HepG2 (cell line): Measurements from ENCODE around the gene CYB561. TPM values are rescaled to one million over a fixed set of nuclear protein-coding genes. Genes with fewer than 3 reads are reported as not detected.

ENCODE experiments used
- ATAC-seq: fragments of 200-7000 bp; cut with Tn5 transposase; 3 replicates; pipeline ENCODE4 v1.9.1; 2020; ENCODE audit warnings: mild to moderate bottlenecking, moderate library complexity
- Bru-seq: library from RNA; stranded (reverse); fragments of 400-500 nt; gene quantifications from one replicate; lab custom pipeline; 2021; lab: Mats Ljungman, UMichigan
- BruChase-seq, 2 experiments: library from RNA; stranded (reverse); fragments of 400-500 nt; gene quantifications; one replicate each; lab custom pipeline; 2021; lab: Mats Ljungman, UMichigan
- BruUV-seq: library from RNA; stranded (reverse); fragments of 400-500 nt; replicated peaks from 2 replicates; lab custom pipeline; 2021; lab: Mats Ljungman, UMichigan
- CTCF ChIA-PET: fragments of 300-600 bp; formaldehyde crosslinking; extraction: SDS; loops from one replicate; lab custom pipeline; 2021; ENCODE audit warnings: low total read pairs, inconsistent platforms, low intra/inter-chr PET ratio; lab: Yijun Ruan, JAX
- POLR2A ChIA-PET: fragments of 350-600 bp; sonication (Branson Sonifier 250); formaldehyde crosslinking; loops from one replicate; lab custom pipeline; 2020; ENCODE audit warnings: antibody characterized with exemption, inconsistent platforms; lab: Yijun Ruan, JAX
- DNase-seq: peaks from one replicate; pipeline ENCODE4 v3.0.0-alpha.2; 2015; ENCODE audit warnings: low spot score
- FAIRE-seq: peaks from 3 replicates; lab custom pipeline; 2011; peaks lifted over from hg19 to GRCh38; lab: Jason Lieb, UNC
- H2AFZ ChIP-seq: one replicate; pipeline ENCODE4 v1.6.1; 2011; ENCODE audit warnings: low read length, inconsistent platforms
- H3K27ac ChIP-seq: fragments of 300-600 bp; 3 replicates; pipeline ENCODE4 v1.8.0; 2011; ENCODE audit warnings: mixed run types, mild to moderate bottlenecking, mixed read lengths, low read length, inconsistent platforms; ENCODE audit not compliant: insufficient read depth; ENCODE audit errors: extremely low read length
- H3K27me3 ChIP-seq, 2 experiments: fragments of 200-600 bp in 1 of 2; 2 replicates in 1 of 2; 3 replicates in 1 of 2; pipeline versions ENCODE4 v1.6.0 to v1.8.0; 2011; ENCODE audit warnings: low read length in 2 of 2, mild to moderate bottlenecking in 2 of 2, moderate library complexity in 2 of 2, inconsistent platforms in 1 of 2; ENCODE audit not compliant: insufficient read depth in 2 of 2, control insufficient read depth in 1 of 2
- H3K36me3 ChIP-seq, 2 experiments: fragments of 200-600 bp in 1 of 2; replicated peaks in 1 of 2; 2 replicates in 1 of 2; 3 replicates in 1 of 2; pipeline versions ENCODE4 v1.5.1 to v1.8.0; 2011; ENCODE audit warnings: low read length in 2 of 2, inconsistent platforms in 1 of 2; ENCODE audit not compliant: insufficient read depth in 2 of 2, control insufficient read depth in 1 of 2
- H3K4me1 ChIP-seq: 2 replicates; pipeline ENCODE4 v1.5.1; 2012; ENCODE audit warnings: low read length, inconsistent platforms; ENCODE audit not compliant: insufficient read depth
- H3K4me2 ChIP-seq: 2 replicates; pipeline ENCODE4 v1.6.0; 2011; ENCODE audit warnings: low read depth, low read length, inconsistent platforms
- H3K4me3 ChIP-seq, 3 experiments: fragments of 200-600 bp in 1 of 3; sonication (generic), shearing (Covaris generic) in 1 of 3; replicated peaks in 1 of 3; 2 replicates each; pipeline ENCODE4 v1.5.1; 2011 to 2016; ENCODE audit warnings: low read length in 3 of 3, inconsistent platforms in 2 of 3, low read depth in 2 of 3, mild to moderate bottlenecking in 2 of 3, control low read depth in 1 of 3, mixed read lengths in 1 of 3; ENCODE audit not compliant: insufficient read depth in 1 of 3
- H3K79me2 ChIP-seq: one replicate; pipeline ENCODE4 v1.6.1; 2011; ENCODE audit warnings: low read length, inconsistent platforms; ENCODE audit not compliant: insufficient read depth
- H3K9ac ChIP-seq: 2 replicates; pipeline ENCODE4 v1.6.0; 2011; ENCODE audit warnings: mild to moderate bottlenecking, low read depth, low read length, inconsistent platforms; ENCODE audit not compliant: insufficient read depth
- H3K9me3 ChIP-seq: 2 replicates; pipeline ENCODE4 v1.5.1; 2012; ENCODE audit warnings: mild to moderate bottlenecking, low read length
- H4K20me1 ChIP-seq: 2 replicates; pipeline ENCODE4 v1.6.0; 2011; ENCODE audit warnings: inconsistent platforms, mild to moderate bottlenecking, low read length, moderate library complexity; ENCODE audit not compliant: insufficient read depth
- DNMT1 ChIP-seq: sonication (generic); formaldehyde crosslinking; IDR thresholded peaks from 2 replicates; pipeline ENCODE4 v1.5.1; 2020; ENCODE audit warnings: mild to moderate bottlenecking, missing genetic modification reagents
- GATA4 ChIP-seq: sonication (generic); IDR thresholded peaks from 2 replicates; pipeline ENCODE4 v1.6.1; 2016; ENCODE audit warnings: antibody characterized with exemption, low read depth, borderline replicate concordance
- THAP11 ChIP-seq: IDR thresholded peaks from 2 replicates; pipeline ENCODE4 v1.6.1; 2016; ENCODE audit warnings: missing biosample characterization, missing genetic modification reagents
- ZNF577 ChIP-seq: sonication (generic); formaldehyde crosslinking; IDR thresholded peaks from 2 replicates; pipeline ENCODE4 v1.4.0; 2020; ENCODE audit warnings: mild to moderate bottlenecking, low read depth, missing genetic modification reagents, borderline replicate concordance
- ZNF660 ChIP-seq: sonication (generic); formaldehyde crosslinking; IDR thresholded peaks from 2 replicates; pipeline ENCODE4 v1.5.1; 2020; ENCODE audit warnings: mild to moderate bottlenecking, low read depth, missing genetic modification reagents, borderline replicate concordance
- ZSCAN20 ChIP-seq: sonication (generic); formaldehyde crosslinking; IDR thresholded peaks from 2 replicates; pipeline ENCODE4 v1.4.0; 2020; ENCODE audit warnings: missing genetic modification reagents, mild to moderate bottlenecking, borderline replicate concordance
- WGBS: methylation state at CpG from one replicate; pipeline ENCODE4 v1.1.6; 2017; ENCODE audit warnings: low lambda C conversion rate; 5-methylcytosine and 5-hydroxymethylcytosine counted together
- in situ Hi-C: cut with HindIII; loops from 2 replicates; pipeline ENCODE4 v1.10.0; 2017; ENCODE audit warnings: low pct_unique_long_range_greater_than_20kb; ENCODE audit not compliant: extremely low pct_ligation_motif_present
- intact Hi-C: fragments of 100-400 bp; cut with micrococcal nuclease; formaldehyde crosslinking; loops from one replicate; pipeline ENCODE4 v1.10.0; 2022; ENCODE audit not compliant: unreplicated experiment
- long read RNA-seq, 2 experiments: library from RNA in 1 of 2; library from polyadenylated mRNA in 1 of 2; stranded (forward) in 1 of 2; unstranded in 1 of 2; transcript quantifications; one replicate each; pipeline ENCODE4 v2.0.0, GENCODE V29; 2019 to 2022
- polyA minus RNA-seq, 3 experiments: library from RNA; depleted of rRNA, polyadenylated mRNA; stranded (reverse); fragments of >200 nt; gene quantifications; 2 replicates each; pipeline ENCODE4 v1.2.3, GENCODE V29; 2011; ENCODE audit warnings: low replicate concordance in 1 of 3
- polyA plus RNA-seq, 8 experiments: library from polyadenylated mRNA; depleted of rRNA in 3 of 8; stranded (reverse) in 7 of 8; unstranded in 1 of 8; fragments of >200 nt; fragmentation: Illumina TruSeq in 4 of 8; extraction: Trizol in 4 of 8; gene quantifications; 2 replicates each; pipeline versions ENCODE4 v1.2.1 to v1.2.3, GENCODE V29; 2011 to 2016; ENCODE audit warnings: low read depth in 4 of 8, missing spikeins in 1 of 8, mixed read lengths in 1 of 8; ENCODE audit not compliant: insufficient read depth in 1 of 8
- total RNA-seq, 5 experiments: library from RNA; depleted of rRNA; stranded (reverse); fragments of >200 nt; fragmentation: Illumina TruSeq; extraction: Trizol; gene quantifications; 2 replicates each; pipeline ENCODE4 v1.2.3, GENCODE V29; 2016; ENCODE audit warnings: low read depth in 1 of 5
- TF ChIP-seq, protein P1 (sequence below): sonication (generic); formaldehyde crosslinking; IDR thresholded peaks from 2 replicates; pipeline ENCODE4 v1.4.0; 2020; ENCODE audit warnings: mild to moderate bottlenecking, missing genetic modification reagents
- TF ChIP-seq, protein P2 (sequence below): sonication (generic); formaldehyde crosslinking; IDR thresholded peaks from 2 replicates; pipeline ENCODE4 v1.4.0; 2020; ENCODE audit warnings: missing genetic modification reagents
- TF ChIP-seq, protein P3 (sequence below): sonication (generic); formaldehyde crosslinking; IDR thresholded peaks from 2 replicates; pipeline ENCODE4 v1.8.0; 2022; ENCODE audit warnings: missing genetic modification reagents, mild to moderate bottlenecking, moderate library complexity, borderline replicate concordance
- TF ChIP-seq, protein P4 (sequence below): IDR thresholded peaks from 2 replicates; pipeline ENCODE4 v1.6.1; 2016; ENCODE audit warnings: missing compliant biosample characterization, missing genetic modification reagents, borderline replicate concordance

Gene CYB561, protein sequence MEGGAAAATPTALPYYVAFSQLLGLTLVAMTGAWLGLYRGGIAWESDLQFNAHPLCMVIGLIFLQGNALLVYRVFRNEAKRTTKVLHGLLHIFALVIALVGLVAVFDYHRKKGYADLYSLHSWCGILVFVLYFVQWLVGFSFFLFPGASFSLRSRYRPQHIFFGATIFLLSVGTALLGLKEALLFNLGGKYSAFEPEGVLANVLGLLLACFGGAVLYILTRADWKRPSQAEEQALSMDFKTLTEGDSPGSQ
- total RNA-seq (2016; rRNA removed; fragmentation: Illumina TruSeq; extraction: Trizol): 3.1 and 6.7 TPM in 2 replicates
- total RNA-seq (2016; cell fraction: cytosol; rRNA removed; fragmentation: Illumina TruSeq; extraction: Trizol; ENCODE audit: low read depth): 2.0 TPM in 2 replicates
- total RNA-seq (2016; cell fraction: insoluble cytoplasmic fraction; rRNA removed; fragmentation: Illumina TruSeq; extraction: Trizol): 3.7 and 6.3 TPM in 2 replicates
- total RNA-seq (2016; cell fraction: membrane; rRNA removed; fragmentation: Illumina TruSeq; extraction: Trizol): 5.5 and 6.5 TPM in 2 replicates
- 3.5 and 4.9 TPM in 2 replicates for total RNA-seq (2016; cell fraction: nucleus; rRNA removed; fragmentation: Illumina TruSeq; extraction: Trizol)
- polyA plus RNA-seq (2011; rRNA removed): 1.5 and 1.6 TPM in 2 replicates
- polyA plus RNA-seq (2011; cell fraction: cytosol; rRNA removed): 1.1 and 1.3 TPM in 2 replicates
- 2.1 and 2.4 TPM in 2 replicates for polyA plus RNA-seq (2011; cell fraction: nucleus; rRNA removed)
- polyA plus RNA-seq (2012): 1.1 and 1.3 TPM in 2 replicates
- polyA plus RNA-seq (2016; cell fraction: cytosol; fragmentation: Illumina TruSeq; extraction: Trizol; ENCODE audit: low read depth): 1.9 and 2.3 TPM in 2 replicates
- 3.5 and 4.0 TPM in 2 replicates for polyA plus RNA-seq (2016; cell fraction: insoluble cytoplasmic fraction; fragmentation: Illumina TruSeq; extraction: Trizol; ENCODE audit: low read depth)
- polyA plus RNA-seq (2016; cell fraction: membrane; fragmentation: Illumina TruSeq; extraction: Trizol; ENCODE audit: low read depth): 4.5 and 4.6 TPM in 2 replicates
- 9.1 TPM in 2 replicates for polyA plus RNA-seq (2016; cell fraction: nucleus; fragmentation: Illumina TruSeq; extraction: Trizol; ENCODE audit: insufficient read depth, low read depth)
- polyA minus RNA-seq (2011; rRNA and poly(A)+ RNA removed; ENCODE audit: low replicate concordance): 10.1 and 69.6 TPM in 2 replicates
- 1.1 TPM in 2 replicates for polyA minus RNA-seq (2011; cell fraction: cytosol; rRNA and poly(A)+ RNA removed)
- 1.4 and 2.6 TPM in 2 replicates for polyA minus RNA-seq (2011; cell fraction: nucleus; rRNA and poly(A)+ RNA removed)
- Bru-seq, nascent RNA: percentile 36 among the genes with signal in this experiment
- BruChase-seq, experiment 1, labeled RNA remaining after a 6-hour chase: percentile 49 among the genes with signal in this experiment
- percentile 39 among the genes with signal in this experiment for BruChase-seq, experiment 2, labeled RNA remaining after a 2-hour chase
- long read RNA-seq, experiment 1, partial matches to known transcripts: 0 of 2 reads
- long read RNA-seq, experiment 1, other reads (novel, unspliced or antisense): 0 of 2 reads
- long read RNA-seq, experiment 2, transcript CYB561-201 (6 exons, 3,001 nt): major isoform, 8 of 18 reads
- long read RNA-seq, experiment 2, partial matches to known transcripts: 0 of 18 reads
- long read RNA-seq, experiment 2, other reads (novel, unspliced or antisense): 4 of 18 reads

DNA sequence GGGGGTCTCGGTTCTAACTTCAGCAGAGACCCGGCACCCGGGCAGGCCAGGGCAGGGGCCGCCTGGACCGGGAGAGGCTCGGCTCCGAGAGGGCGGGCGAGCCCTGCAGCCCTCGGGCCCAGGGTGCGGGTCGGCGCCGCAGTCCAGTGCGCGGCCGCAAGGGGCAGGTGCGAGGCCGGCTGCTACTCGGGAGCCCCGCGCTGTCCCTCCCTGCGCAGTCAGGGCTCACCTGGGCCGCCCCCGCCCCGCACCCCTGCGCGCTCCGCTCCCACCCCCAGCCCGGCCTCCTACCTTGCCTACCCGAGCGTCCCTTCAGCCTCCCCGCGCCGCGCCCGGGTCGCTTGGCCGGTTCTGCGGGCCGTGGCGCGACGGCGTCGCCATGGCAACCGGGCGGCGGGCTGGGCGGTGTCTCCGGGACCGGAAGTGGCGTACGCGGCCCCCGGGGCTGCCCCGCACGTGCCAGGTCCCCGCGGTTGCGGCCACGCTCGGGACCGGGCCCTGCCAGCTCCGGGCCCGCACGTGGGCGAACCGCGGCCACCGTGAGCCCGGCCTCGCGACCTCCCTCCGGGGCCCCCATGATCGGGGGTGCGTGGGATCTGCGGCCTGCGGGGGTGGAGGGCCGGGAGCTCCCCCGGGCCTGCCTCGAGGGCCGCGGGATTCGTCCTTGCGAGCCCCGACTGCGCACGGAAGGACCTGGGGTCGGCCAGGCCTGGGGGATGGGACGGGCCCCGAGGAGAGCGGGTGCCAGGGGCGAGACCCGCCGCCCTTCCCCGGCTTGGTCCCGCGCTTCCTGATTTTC lies at the start of gene CYB561:
Gene CYB561 (minus strand): TSS at position 353 of the 799 bp plus-strand sequence. CDS start 8,759 bp downstream, outside the sequence.
- ChIA-PET CTCF (no interaction called here), POLR2A (no interaction called here)
- Histone ChIP-seq H3K27ac (no peak within 1 kb of the TSS), H3K9ac (peak within 1 kb of the TSS; percentile 44; the same call in 1 of the 2 replicates), H3K79me2 (no peaks in the 10 kb centered on the region), H3K27me3 (peaks cover 6 to 36% of the 10 kb centered on the region in 2 experiments; a peak in 4 of 5 replicates), H3K4me3 (peak within 1 kb of the TSS; percentile 49 to 71 (median 52); a peak in 4 of 6 replicates), H2AFZ (no peak within 1 kb of the TSS), H3K4me1 (peaks cover 16% of the 10 kb centered on the region), H3K36me3 (no peaks in the 10 kb centered on the region), H4K20me1 (no peaks in the 10 kb centered on the region), H3K9me3 (no peaks in the 10 kb centered on the region), H3K4me2 (peak within 1 kb of the TSS; percentile 88)
- DNase-seq: no peak
- no TSS peak for BruUV-seq
- ATAC-seq: peak; percentile 93
- 54% methylated on average over 17 of the region's 99 CpGs for WGBS
- intact Hi-C loops: loop anchor here (2.0 kb wide), 1 partner anchor 33 kb away; no protein-coding TSS in a partner anchor
- in situ Hi-C loops: no loop called here
- no peak for FAIRE-seq
- TF ChIP-seq, protein P1, sequence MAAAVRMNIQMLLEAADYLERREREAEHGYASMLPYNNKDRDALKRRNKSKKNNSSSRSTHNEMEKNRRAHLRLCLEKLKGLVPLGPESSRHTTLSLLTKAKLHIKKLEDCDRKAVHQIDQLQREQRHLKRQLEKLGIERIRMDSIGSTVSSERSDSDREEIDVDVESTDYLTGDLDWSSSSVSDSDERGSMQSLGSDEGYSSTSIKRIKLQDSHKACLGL (CRISPR knock-in tag): peak; percentile 29; the same call in 1 of the 2 replicates
- TF ChIP-seq GATA4: no peak
- TF ChIP-seq, protein P2, sequence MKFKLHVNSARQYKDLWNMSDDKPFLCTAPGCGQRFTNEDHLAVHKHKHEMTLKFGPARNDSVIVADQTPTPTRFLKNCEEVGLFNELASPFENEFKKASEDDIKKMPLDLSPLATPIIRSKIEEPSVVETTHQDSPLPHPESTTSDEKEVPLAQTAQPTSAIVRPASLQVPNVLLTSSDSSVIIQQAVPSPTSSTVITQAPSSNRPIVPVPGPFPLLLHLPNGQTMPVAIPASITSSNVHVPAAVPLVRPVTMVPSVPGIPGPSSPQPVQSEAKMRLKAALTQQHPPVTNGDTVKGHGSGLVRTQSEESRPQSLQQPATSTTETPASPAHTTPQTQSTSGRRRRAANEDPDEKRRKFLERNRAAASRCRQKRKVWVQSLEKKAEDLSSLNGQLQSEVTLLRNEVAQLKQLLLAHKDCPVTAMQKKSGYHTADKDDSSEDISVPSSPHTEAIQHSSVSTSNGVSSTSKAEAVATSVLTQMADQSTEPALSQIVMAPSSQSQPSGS (CRISPR knock-in tag): 0 out of 2 replicates have a peak, but pooled peaks have one; percentile 31
- no peak for TF ChIP-seq ZNF660
- no peak for TF ChIP-seq ZNF577 (CRISPR knock-in tag)
- TF ChIP-seq, protein P3, sequence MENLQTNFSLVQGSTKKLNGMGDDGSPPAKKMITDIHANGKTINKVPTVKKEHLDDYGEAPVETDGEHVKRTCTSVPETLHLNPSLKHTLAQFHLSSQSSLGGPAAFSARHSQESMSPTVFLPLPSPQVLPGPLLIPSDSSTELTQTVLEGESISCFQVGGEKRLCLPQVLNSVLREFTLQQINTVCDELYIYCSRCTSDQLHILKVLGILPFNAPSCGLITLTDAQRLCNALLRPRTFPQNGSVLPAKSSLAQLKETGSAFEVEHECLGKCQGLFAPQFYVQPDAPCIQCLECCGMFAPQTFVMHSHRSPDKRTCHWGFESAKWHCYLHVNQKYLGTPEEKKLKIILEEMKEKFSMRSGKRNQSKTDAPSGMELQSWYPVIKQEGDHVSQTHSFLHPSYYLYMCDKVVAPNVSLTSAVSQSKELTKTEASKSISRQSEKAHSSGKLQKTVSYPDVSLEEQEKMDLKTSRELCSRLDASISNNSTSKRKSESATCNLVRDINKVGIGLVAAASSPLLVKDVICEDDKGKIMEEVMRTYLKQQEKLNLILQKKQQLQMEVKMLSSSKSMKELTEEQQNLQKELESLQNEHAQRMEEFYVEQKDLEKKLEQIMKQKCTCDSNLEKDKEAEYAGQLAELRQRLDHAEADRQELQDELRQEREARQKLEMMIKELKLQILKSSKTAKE (CRISPR knock-in tag): no peak
- no peak for TF ChIP-seq ZSCAN20 (CRISPR knock-in tag)
- TF ChIP-seq, protein P4, sequence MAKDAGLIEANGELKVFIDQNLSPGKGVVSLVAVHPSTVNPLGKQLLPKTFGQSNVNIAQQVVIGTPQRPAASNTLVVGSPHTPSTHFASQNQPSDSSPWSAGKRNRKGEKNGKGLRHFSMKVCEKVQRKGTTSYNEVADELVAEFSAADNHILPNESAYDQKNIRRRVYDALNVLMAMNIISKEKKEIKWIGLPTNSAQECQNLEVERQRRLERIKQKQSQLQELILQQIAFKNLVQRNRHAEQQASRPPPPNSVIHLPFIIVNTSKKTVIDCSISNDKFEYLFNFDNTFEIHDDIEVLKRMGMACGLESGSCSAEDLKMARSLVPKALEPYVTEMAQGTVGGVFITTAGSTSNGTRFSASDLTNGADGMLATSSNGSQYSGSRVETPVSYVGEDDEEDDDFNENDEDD (CRISPR knock-in tag): peak; percentile 82; the same call in 1 of the 2 replicates
- TF ChIP-seq DNMT1 (CRISPR knock-in tag): no peak
- 0 out of 2 replicates have a peak, but pooled peaks have one; percentile 36 for TF ChIP-seq THAP11 (CRISPR knock-in tag)
